Upper lobe of right lung (tissue), 1 donor: ENCODE data around the gene TLCD3A. TPM values are rescaled to one million over a fixed set of nuclear protein-coding genes. Genes with fewer than 3 reads are reported as not detected.
"Not testable (repeated sequence)": the region's sequence is repeated elsewhere in the genome, so short reads cannot be mapped to it uniquely, and the experiment has no call there.

Experiments used
- ATAC-seq: fragments of 200-7000 bp; cut with Tn5 transposase; one replicate; pipeline ENCODE4 v1.9.1; 2020; ENCODE audit warnings: mild to moderate bottlenecking, moderate library complexity
- DNase-seq: peaks from one replicate; pipeline ENCODE4 v3.0.0-alpha.2; 2020
- H3K27ac ChIP-seq: fragments of 200-600 bp; one replicate; pipeline ENCODE4 v1.8.0; 2022
- H3K27me3 ChIP-seq: fragments of 200-600 bp; one replicate; pipeline ENCODE4 v1.8.0; 2022; ENCODE audit warnings: mild to moderate bottlenecking
- H3K36me3 ChIP-seq: fragments of 200-600 bp; one replicate; pipeline ENCODE4 v1.8.0; 2022
- H3K4me1 ChIP-seq: fragments of 200-600 bp; one replicate; pipeline ENCODE4 v1.8.0; 2022
- H3K4me3 ChIP-seq: fragments of 200-600 bp; one replicate; pipeline ENCODE4 v1.8.0; 2022; ENCODE audit warnings: mild to moderate bottlenecking
- H3K9me3 ChIP-seq: fragments of 200-600 bp; one replicate; pipeline ENCODE4 v1.8.0; 2022
- CTCF ChIP-seq: fragments of 200-600 bp; IDR thresholded peaks from one replicate; pipeline ENCODE4 v1.8.0; 2022; ENCODE audit warnings: antibody characterized with exemption
- intact Hi-C: fragments of 100-400 bp; cut with DNase I; formaldehyde crosslinking; loops from one replicate; pipeline ENCODE4 v1.11.0; 2022
- total RNA-seq: library from RNA; stranded (reverse); fragmentation: NEBNext Ultra II Directional; extraction: Animal tissue kit (Norgen Biotek cat#: 25700); gene quantifications from one replicate; pipeline ENCODE4 v1.2.1, GENCODE V29; 2021
- donor health status: DM: no; HTN: yes; CAD: no; lungs with severe emphysema.

The TLCD3A gene
- total RNA-seq, 1 donor from 2014 or later: 11.9 TPM

GRCh38 chr17:781805-782731 lies 49.7 kb downstream of the TLCD3A start, which contains the start of the genes GLOD4 and MRM3:
GLOD4 (minus strand) TSS chr17:782280; CDS start chr17:782255, 25 bp downstream.
MRM3 (plus strand) TSS chr17:782353; CDS start chr17:782379, 26 bp downstream.
- Histone ChIP-seq H3K9me3 (no peaks in the 10 kb centered on the region), H3K27ac (peak within 1 kb of the TSS; percentile 90), H3K4me1 (peaks cover 23% of the 10 kb centered on the region), H3K27me3 (no peaks in the 10 kb centered on the region), H3K4me3 (peak within 1 kb of the TSS; percentile 99), H3K36me3 (peaks cover 20% of the 10 kb centered on the region)
- intact Hi-C loops: no loop called here
- ATAC-seq: peak; percentile 98
- peak; percentile 11 for TF ChIP-seq CTCF
- DNase-seq: peak; percentile 97

- H3K9me3 ChIP-seq: no peaks in the 10 kb centered on the region
- TF ChIP-seq CTCF: no peak
- no peaks in the 10 kb centered on the region for H3K27me3 ChIP-seq
- intact Hi-C loops: no loop called here
- H3K27ac ChIP-seq: no peak overlapping the region
- no peak overlapping the region for H3K4me3 ChIP-seq
- H3K36me3 ChIP-seq: peaks cover 22% of the 10 kb centered on the region
- DNase-seq (no peak), ATAC-seq (no peak)
- peaks cover 23% of the 10 kb centered on the region for H3K4me1 ChIP-seq
Observed at GRCh38 chr17:784143-784542, 51.7 kb downstream of the TLCD3A start.

- Histone ChIP-seq H3K4me1 (peaks cover 23% of the 10 kb centered on the region), H3K36me3 (peaks cover 33% of the 10 kb centered on the region)
- H3K27ac ChIP-seq, H3K4me3 ChIP-seq, ATAC-seq, H3K27me3 ChIP-seq, H3K9me3 ChIP-seq, intact Hi-C loops: not testable (repeated sequence)
- DNase-seq: peak; percentile 38
Observed at GRCh38 chr17:785901-786300, 53.5 kb downstream of the TLCD3A start.

- peaks cover 16% of the 10 kb centered on the region for H3K4me1 ChIP-seq
- no peak for TF ChIP-seq CTCF
- intact Hi-C loops: no loop called here
- H3K9me3 ChIP-seq: no peaks in the 10 kb centered on the region
- H3K4me3 ChIP-seq: no peak overlapping the region
- no peak overlapping the region for H3K27ac ChIP-seq
- DNase-seq (peak; percentile 12), ATAC-seq (no peak)
- H3K36me3 ChIP-seq: peaks cover 50% of the 10 kb centered on the region
- no peaks in the 10 kb centered on the region for H3K27me3 ChIP-seq
Observed at GRCh38 chr17:787641-788221, 55.3 kb downstream of the TLCD3A start.

- TF ChIP-seq CTCF: no peak
- H3K4me1 ChIP-seq: peaks cover 9% of the 10 kb centered on the region
- no peak overlapping the region for H3K4me3 ChIP-seq
- H3K9me3 ChIP-seq: no peaks in the 10 kb centered on the region
- DNase-seq (peak; percentile 21), ATAC-seq (no peak)
- no peak overlapping the region for H3K27ac ChIP-seq
- intact Hi-C loops: no loop called here
- peaks cover 51% of the 10 kb centered on the region for H3K36me3 ChIP-seq
- H3K27me3 ChIP-seq: no peaks in the 10 kb centered on the region
Observed at GRCh38 chr17:788551-788950, 56.2 kb downstream of the TLCD3A start.
